ENCODE measurements around the gene C15orf61.

C15orf61 gene

GRCh38 chr15:67551207-67551743 is 30.3 kb downstream of the C15orf61 start:
- no peak for DNase-seq

- DNase-seq, result no peak
Observed at GRCh38 chr15:67554580-67554979, 33.6 kb downstream of the C15orf61 start.

GRCh38 chr15:67556976-67557570 is 36.1 kb downstream of the C15orf61 start:
- DNase-seq, result no peak

GRCh38 chr15:67558502-67558901 is 37.6 kb downstream of the C15orf61 start:
- DNase-seq, result no peak

GRCh38 chr15:67559158-67559557 is 38.2 kb downstream of the C15orf61 start:
- no peak for DNase-seq

GRCh38 chr15:67559576-67559975 is 38.6 kb downstream of the C15orf61 start:
- DNase-seq, result no peak

- no peak for DNase-seq
Observed at GRCh38 chr15:67560320-67560719, 39.4 kb downstream of the C15orf61 start.

- DNase-seq, result no peak
Observed at GRCh38 chr15:67563092-67563491, 42.2 kb downstream of the C15orf61 start.

GRCh38 chr15:67564021-67564967 is 43.4 kb downstream of the C15orf61 start:
- DNase-seq, result no peak

GRCh38 chr15:67564968-67565345 is 44.0 kb downstream of the C15orf61 start:
- DNase-seq, result no peak

GRCh38 chr15:67569668-67570067 is 48.7 kb downstream of the C15orf61 start:
- DNase-seq, result no peak

GRCh38 chr15:67570875-67571647 is 50.1 kb downstream of the C15orf61 start:
- DNase-seq, result no peak

- no peak for DNase-seq
Observed at GRCh38 chr15:67571648-67572415, 50.9 kb downstream of the C15orf61 start.

GRCh38 chr15:67573194-67573593 is 52.3 kb downstream of the C15orf61 start:
- no peak for DNase-seq

- DNase-seq, result no peak
Observed at GRCh38 chr15:67575039-67575502, 54.1 kb downstream of the C15orf61 start.

- no peak for DNase-seq
Observed at GRCh38 chr15:67578020-67578600, 57.2 kb downstream of the C15orf61 start.

- DNase-seq, result no peak
Observed at GRCh38 chr15:67579164-67579563, 58.2 kb downstream of the C15orf61 start.

All from CD4-positive, alpha-beta T cell treated with Interleukin-15 for 1 hour (primary cell).